Glutamatergic neuron (in vitro differentiated cells): Measurements from ENCODE around the gene TLDC2. TPM values are rescaled to one million over a fixed set of nuclear protein-coding genes. Genes with fewer than 3 reads are reported as not detected.

Experiments used
- DNase-seq: peaks from one replicate; pipeline ENCODE4 v3.0.0; 2022
- H3K27ac Mint-ChIP-seq: one replicate; pipeline ENCODE4 v1.8.0; 2020; ENCODE audit warnings: mild to moderate bottlenecking, mixed read lengths, inconsistent platforms; ENCODE audit not compliant: unreplicated experiment
- H3K27me3 Mint-ChIP-seq: one replicate; pipeline ENCODE4 v1.8.0; 2020; ENCODE audit warnings: mild to moderate bottlenecking, moderate library complexity, mixed read lengths, inconsistent platforms; ENCODE audit not compliant: unreplicated experiment
- H3K36me3 Mint-ChIP-seq: one replicate; pipeline ENCODE4 v1.8.0; 2020; ENCODE audit warnings: mild to moderate bottlenecking, mixed read lengths, inconsistent platforms; ENCODE audit not compliant: unreplicated experiment
- H3K4me1 Mint-ChIP-seq: one replicate; pipeline ENCODE4 v1.8.0; 2020; ENCODE audit warnings: mild to moderate bottlenecking, low read depth, mixed read lengths, inconsistent platforms; ENCODE audit not compliant: unreplicated experiment
- H3K4me3 Mint-ChIP-seq: one replicate; pipeline ENCODE4 v1.8.0; 2020; ENCODE audit warnings: mild to moderate bottlenecking, mixed read lengths, inconsistent platforms; ENCODE audit not compliant: unreplicated experiment
- H3K9me3 Mint-ChIP-seq: one replicate; pipeline ENCODE4 v1.8.0; 2020; ENCODE audit warnings: mild to moderate bottlenecking, moderate library complexity, mixed read lengths, inconsistent platforms; ENCODE audit not compliant: unreplicated experiment
- CTCF ChIP-seq: fragments of 200-600 bp; sonication (generic); IDR thresholded peaks from one replicate; pipeline ENCODE4 v1.5.0; 2021; ENCODE audit not compliant: partially characterized antibody, unreplicated experiment
- total RNA-seq: library from RNA; stranded (reverse); fragmentation: NEBNext Ultra II Directional; extraction: Animal tissue kit (Norgen Biotek cat#: 25700); gene quantifications from one replicate; pipeline ENCODE4 v1.2.1, GENCODE V29; 2021; ENCODE audit not compliant: unreplicated experiment

The TLDC2 gene
- total RNA-seq, 1 donor from 2014 or later, result not detected

DNA sequence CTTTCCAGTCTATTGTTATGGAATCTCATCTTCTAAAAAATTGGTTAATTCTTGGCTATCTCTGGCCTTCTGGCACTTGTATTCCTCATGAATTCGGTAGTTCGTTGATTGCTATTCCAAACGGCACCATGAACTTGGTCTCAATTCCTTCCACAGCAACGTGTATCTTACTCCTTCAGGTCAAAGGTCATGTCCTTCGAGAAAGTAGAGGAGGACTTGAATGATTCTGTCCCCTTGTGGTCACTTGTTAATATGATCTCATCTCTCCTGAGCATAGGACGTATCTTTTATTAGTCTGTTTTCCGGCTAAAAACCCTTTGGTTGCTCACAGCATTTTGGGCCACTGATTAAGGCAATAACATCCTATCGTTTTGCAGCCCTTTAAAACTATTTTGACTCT, 9.4 kb downstream of the TLDC2 start:
- Mint-ChIP-seq H3K9me3 (peaks cover 5% of the 10 kb centered on the region), H3K4me1 (peaks cover 8% of the 10 kb centered on the region), H3K36me3 (no peaks in the 10 kb centered on the region)

DNA sequence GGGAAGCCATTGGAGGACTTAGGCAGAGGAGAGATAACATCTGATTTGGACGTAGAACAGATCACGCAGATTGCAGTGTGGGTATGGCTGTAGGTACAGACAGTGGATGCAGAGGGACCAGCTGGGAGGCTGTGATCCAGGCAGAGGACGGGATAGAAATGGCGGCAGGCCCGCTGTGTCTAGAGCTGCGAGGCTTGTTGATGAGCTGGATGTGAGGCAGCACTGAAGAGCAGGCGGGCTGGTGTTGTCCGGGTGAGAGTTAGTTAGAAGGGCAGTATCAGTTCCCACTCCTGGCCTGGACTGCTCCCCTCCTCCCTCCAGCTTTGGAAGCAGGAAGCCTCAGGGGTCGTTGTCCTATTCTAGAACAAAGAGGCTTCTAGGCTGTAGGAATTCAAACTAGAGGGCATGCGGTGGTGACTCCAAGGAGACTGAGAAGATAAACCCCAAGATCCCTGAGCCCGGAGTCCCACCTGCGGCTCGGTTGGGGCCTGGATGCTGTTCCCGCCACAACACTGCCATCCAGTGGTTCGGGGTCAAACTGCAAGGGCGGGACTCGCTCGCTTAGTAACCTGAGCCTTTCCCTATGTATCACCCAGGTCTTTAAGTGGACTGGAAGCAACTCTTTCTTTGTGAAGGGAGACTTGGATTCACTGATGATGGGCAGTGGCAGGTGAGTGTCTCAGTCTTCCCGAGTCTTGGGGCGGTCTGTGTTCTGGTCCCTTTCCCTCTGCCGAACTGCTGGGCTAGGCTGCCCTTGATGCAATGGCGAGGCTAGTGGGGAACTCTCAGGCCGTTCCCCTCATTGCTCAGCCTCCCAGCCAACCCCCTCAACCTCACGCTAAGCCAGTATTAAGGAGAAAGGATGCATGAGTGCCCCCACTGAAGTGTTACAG, 11.2 kb downstream of the TLDC2 start:
- Mint-ChIP-seq H3K4me1 (peaks cover 8% of the 10 kb centered on the region), H3K27ac (no peak overlapping the region), H3K4me3 (peak overlapping the region; percentile 8), H3K36me3 (no peaks in the 10 kb centered on the region), H3K27me3 (peaks cover 3% of the 10 kb centered on the region), H3K9me3 (peaks cover 5% of the 10 kb centered on the region)
- DNase-seq, result peak; percentile 92
- TF ChIP-seq CTCF, result peak; percentile 91

More for the DNA sequence above, 9.4 kb downstream of the TLDC2 start:
- Mint-ChIP-seq H3K27ac (no peak overlapping the region), H3K4me3 (no peak overlapping the region), H3K27me3 (peaks cover 8% of the 10 kb centered on the region)
- no peak for DNase-seq
- TF ChIP-seq CTCF, result peak; percentile 33

GRCh38 chr20:36887752-36888090, 11.8 kb downstream of the TLDC2 start:
- no peak overlapping the region for H3K27ac Mint-ChIP-seq
- H3K9me3 Mint-ChIP-seq, result peaks cover 5% of the 10 kb centered on the region
- H3K27me3 Mint-ChIP-seq, result peaks cover 3% of the 10 kb centered on the region
- DNase-seq, result no peak
- peaks cover 8% of the 10 kb centered on the region for H3K4me1 Mint-ChIP-seq
- TF ChIP-seq CTCF, result no peak
- peak overlapping the region; percentile 8 for H3K4me3 Mint-ChIP-seq
- no peaks in the 10 kb centered on the region for H3K36me3 Mint-ChIP-seq

DNA sequence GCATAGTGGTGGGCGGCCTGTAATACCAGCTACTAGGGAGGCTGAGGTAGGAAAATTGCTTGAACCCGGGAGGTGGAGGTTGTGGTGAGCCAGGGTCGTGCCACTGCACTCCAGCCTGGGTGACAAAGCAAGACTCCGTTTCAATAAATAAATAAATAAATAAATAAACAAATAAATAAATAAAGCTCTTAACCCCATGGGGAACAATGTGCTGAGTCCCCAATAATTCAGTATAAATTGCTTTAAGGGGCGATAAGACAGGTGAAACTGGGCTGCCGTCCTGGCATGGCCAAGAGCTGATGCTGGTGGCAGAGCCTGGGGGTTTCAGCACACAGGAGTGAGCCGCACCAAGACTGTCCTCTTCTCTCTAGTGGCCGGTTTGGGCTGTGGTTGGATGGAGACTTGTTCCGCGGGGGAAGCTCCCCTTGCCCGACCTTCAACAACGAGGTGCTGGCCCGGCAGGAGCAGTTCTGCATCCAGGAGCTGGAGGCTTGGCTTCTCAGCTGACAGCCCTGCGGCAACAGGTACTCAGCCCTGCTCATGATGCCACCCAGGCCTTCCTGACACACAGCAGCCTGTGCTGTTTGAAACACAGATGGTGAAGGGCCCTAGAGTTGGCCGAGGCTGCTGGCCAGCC, 13.1 kb downstream of the TLDC2 start:
- H3K4me3 Mint-ChIP-seq, result no peak overlapping the region
- H3K27me3 Mint-ChIP-seq, result peaks cover 6% of the 10 kb centered on the region
- DNase-seq, result no peak
- peaks cover 5% of the 10 kb centered on the region for H3K9me3 Mint-ChIP-seq
- H3K36me3 Mint-ChIP-seq, result no peaks in the 10 kb centered on the region
- no peak for TF ChIP-seq CTCF
- H3K4me1 Mint-ChIP-seq, result peaks cover 8% of the 10 kb centered on the region
- no peak overlapping the region for H3K27ac Mint-ChIP-seq

GRCh38 chr20:36890586-36890985, 14.6 kb downstream of the TLDC2 start:
- Mint-ChIP-seq H3K9me3 (peaks cover 2% of the 10 kb centered on the region), H3K36me3 (no peaks in the 10 kb centered on the region), H3K4me3 (no peak overlapping the region), H3K27ac (no peak overlapping the region), H3K4me1 (peaks cover 6% of the 10 kb centered on the region), H3K27me3 (peaks cover 2% of the 10 kb centered on the region)
- DNase-seq, result no peak
- no peak for TF ChIP-seq CTCF
